Right hindlimb (tissue), 1 donor: ENCODE measurements around the gene SIK1.
"Not testable (repeated sequence)": the region's sequence is repeated elsewhere in the genome, so short reads cannot be mapped to it uniquely, and the experiment has no call there.

Source experiments
- DNase-seq: peaks from one replicate; pipeline ENCODE4 v3.0.0-alpha.2; 2018

The SIK1 gene

DNA sequence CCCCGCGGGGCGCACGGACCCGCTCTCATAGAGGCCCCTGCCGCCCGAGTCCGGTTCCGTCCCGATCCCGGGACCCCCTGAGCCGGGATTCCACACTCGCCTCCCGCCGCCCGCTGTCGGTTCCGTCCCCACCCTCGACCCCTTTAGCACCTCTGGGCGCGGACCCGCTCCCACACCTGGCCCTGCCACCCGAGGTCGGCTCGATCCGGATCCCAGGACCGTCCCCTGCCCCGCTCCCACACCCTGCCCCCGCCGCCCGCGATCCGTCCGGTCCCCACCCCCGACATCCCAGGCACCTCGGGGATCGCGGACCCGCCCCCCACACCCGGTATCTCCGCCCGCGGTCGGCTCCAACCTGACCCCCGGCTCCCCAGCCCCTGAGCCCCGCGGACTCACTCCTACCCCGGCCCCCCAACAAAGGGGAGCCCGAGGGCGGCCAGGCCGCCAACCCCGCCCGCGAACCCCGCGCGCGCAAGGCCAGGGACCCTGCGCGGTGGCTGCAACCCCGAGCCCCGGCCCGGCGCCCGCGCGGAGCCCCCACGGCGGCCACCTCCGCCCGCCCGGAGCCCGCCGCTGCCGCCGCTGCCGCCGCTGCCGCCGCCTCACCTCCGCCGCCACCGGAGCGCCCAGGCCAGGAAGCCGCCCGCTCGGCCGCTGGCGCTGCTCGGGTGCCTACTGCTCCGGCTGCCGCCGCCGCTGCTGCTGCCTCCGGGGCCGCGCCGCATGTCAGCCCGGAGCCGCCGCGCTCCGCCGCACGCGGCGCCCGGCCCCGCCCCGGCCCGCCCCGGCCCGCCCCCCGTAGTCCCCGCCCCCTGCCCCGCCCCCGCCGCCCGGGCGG, at the start of gene SIK1:
TSS of gene SIK1 (minus strand) at position 728 of the 838 bp plus-strand sequence. CDS start 953 bp downstream, outside the sequence.
- DNase-seq: not testable (repeated sequence)

DNA sequence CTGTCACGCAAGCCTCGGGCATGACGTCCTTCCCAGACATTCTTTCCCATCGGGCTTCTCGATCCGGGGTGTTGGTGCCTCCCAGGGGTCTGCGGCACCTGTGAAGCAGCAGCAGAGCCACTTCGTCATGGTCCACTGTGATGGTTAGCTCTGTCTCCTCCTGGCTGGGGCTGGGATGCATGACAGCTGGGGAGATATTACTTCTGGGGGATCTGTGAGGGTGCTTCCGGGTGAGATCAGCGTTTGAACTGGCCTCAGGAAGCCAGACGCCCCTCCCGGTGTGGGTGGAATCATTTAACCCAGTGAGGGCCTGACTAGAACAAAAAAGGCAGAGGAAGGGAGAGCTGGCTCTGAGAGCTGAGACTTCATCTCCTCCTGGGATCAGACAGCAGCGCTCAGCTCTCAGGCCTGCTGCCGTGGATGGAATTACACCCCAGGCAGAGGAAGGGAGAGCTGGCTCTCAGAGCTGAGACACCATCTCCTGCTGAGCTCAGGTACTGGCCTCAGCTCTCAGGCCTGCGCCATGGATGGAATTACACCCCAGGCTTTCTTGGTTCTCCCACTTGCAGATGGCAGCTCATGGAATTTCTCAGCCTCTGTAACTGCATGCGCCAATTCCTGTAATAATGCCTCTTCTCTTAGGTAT, 44.8 kb upstream of the SIK1 start:
- DNase-seq: not testable (repeated sequence)

DNA sequence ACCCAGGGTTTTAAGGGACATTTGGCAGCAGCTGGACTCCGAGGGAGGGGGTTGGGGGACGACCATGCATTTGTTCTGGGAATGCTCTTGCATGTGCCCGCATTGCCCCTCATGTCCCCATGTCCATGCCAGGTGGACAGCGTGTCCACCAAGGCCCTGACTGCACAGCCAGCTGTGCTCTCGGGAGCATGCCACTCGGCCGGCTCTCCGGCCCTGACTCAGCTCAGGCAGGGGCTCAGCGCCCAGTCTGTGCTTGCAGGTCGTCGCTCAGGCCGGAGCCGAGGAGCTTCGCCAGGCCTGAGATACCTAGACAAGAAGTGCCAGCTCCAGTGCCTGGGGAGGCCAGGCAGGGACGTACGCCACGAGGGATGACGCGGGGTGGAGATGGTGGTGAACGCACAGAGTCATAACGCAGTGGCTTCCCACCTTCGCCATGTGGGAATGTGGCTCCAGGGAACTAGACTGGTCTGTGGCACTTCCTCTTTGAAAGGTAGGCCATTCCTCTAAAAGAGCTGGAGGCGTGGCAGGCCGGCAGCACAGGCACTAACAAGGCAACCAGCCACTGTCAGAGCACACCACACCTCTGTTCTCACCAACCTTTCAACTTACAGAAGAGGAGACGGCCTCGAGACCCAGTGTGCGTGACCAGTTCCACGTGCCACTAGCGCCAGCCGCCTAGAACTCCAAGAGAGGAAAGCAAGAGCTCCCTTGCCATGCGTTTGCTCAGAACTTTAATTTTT, 43.0 kb upstream of the SIK1 start:
- DNase-seq: not testable (repeated sequence)

DNA sequence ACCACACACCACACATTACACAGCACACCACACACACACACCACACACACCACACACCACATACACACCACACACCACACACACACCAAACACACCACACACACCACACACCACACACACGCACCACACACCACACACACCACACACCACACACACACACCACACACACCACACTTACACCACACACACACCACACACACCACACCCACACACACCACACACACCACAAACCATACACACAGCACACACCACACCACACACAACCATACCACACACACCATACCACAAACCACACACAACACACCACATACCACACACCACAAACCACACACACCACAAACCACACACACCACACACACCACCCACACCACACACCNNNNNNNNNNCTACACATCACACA, 40.9 kb upstream of the SIK1 start:
- DNase-seq: no peak

DNA sequence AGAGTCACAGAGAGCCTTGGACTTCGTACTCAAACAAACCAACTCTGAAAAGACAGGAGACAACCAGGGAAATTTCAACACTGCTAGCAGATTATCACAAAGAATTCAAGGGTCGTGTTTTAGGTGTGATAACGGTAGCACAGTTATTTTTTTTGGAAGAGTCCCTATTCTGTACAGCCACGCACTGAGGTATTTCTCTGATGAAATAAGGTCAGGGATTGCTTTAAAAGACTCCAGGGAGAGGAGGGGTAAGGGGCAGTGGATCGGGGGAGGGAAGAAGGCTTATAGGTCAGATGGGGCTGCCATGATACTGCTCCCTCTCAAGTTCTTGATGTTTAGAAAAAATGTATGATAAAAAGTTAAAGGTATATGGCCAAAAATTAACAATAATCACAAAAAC, 38.2 kb upstream of the SIK1 start:
- DNase-seq: not testable (repeated sequence)

DNA sequence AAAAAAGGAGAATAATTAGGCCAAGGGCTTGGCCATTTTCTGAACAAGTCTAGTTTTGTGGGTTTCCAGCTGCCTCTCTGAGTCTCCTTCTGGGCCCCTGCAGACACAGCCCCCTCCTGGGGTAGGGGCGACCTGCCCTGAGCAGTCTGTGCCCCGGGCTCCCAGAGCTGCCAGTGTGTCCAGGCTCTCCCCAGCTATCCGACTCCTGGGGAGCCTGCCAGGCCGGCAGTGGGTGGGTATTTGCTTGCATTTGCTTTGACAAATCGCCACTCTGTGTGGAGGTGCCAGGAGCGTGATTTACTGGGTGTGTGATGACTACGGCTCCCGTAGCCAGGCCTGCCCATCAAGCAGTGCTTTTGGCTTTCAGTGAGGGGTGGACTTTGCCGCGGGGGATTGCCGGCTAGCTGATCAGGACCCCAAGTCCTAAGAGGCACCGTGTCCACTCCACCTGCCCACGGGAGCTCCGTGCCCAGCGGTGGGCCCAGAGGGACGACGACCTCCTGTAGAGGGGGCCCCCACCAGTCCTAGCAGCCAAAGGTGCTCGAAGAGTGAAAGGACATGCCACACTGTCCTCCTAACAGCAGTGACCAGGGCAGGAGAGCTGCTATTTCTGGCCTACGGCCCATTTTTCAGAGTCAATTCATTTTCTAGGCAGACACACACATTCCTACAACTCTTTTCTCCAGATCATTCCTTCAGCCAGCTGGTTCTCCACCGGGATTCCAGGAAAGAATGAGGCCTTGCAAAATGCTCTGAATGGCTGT, 36.7 kb upstream of the SIK1 start:
- not testable (repeated sequence) for DNase-seq

DNA sequence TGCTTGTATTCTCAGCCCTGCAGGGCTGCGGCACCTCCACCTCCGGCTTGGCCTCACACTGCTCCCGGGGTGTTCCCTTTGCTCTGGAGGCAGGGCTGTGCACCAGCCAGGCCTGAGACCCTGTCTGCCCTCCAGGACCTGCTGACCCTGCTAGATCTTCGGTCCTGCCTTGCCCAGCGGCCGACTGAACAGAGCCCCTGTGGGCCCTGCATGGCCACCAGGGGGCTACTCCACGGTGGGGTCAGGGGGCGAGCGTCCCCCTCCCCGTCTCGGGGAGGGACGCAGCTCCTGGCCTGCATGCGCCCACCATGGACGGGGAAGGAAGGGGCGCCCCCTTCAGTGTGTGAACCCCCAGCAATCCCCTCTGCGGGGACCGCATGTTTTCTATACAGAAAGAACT, 36.0 kb upstream of the SIK1 start:
- not testable (repeated sequence) for DNase-seq

DNA sequence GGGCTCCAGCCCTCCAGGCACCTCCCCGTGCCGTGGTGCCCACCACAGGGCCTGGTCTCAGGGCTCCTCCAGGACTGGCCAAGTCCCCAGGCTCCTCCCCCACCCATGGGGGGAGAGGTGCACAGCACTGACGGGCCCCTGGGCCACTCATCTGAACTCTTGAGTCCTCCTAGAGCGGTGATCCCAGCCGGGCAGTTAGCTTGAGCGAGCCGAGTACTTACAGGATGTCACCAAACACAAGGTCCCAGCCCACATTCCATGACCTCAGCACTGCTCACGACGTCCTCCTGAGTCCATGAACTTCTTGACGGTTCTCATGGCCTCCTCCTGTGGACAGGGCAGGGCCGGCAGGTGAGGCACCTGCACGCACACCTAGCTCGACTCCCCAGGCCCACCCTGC, 33.5 kb upstream of the SIK1 start:
- not testable (repeated sequence) for DNase-seq

DNA sequence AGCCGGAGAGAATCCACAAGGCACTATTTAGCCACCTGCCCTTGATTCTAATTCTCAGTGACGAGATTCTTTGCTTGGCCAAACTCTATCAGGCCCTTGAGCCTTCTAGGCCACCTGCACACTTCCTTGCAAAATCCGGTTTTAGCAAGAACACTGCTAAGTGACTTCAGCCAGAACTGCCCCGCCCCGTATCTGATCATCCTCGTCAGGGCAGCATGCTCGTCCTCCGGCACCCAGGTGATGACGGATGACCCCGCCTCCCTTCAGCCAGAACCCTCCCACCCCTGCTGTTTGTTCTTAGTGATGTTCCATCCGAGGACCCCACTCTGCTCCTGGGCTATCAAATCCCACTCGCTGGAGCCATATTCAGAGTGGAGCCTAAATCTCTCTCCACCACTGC, 32.1 kb upstream of the SIK1 start:
- not testable (repeated sequence) for DNase-seq

DNA sequence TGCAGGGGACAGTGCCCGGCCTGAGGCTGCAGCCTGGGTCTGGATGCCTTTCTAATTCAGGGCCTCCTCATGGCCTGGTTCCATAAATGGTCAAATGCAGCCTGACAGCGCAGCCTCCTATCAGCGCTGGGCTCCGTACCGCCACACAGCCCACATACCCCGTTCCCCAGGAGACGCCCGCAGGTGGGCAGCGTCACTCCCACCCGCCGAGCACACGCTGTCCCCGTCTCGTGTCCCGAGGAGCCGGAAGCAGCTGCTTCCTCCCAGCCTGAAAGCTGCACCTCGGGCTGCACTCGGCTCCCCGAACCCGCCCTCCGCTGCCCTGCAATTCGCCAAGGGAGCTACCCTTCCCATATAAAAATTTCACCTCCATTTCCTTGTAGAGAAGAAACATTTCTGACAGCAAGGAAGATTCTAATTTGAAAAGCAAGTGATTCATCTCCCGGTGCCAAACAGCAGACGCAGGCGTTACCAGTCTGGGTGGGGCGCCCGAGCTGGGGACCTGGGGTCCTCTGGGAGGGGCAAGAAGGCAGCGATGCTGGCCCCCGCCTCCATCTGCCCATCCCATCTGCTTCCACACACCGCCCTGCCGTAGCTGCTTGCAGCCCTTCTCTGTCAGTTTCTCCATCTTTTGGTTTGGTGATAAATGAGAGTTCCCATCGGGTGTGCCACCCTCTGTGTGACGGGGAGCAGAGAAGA, 29.8 kb upstream of the SIK1 start:
- not testable (repeated sequence) for DNase-seq

DNA sequence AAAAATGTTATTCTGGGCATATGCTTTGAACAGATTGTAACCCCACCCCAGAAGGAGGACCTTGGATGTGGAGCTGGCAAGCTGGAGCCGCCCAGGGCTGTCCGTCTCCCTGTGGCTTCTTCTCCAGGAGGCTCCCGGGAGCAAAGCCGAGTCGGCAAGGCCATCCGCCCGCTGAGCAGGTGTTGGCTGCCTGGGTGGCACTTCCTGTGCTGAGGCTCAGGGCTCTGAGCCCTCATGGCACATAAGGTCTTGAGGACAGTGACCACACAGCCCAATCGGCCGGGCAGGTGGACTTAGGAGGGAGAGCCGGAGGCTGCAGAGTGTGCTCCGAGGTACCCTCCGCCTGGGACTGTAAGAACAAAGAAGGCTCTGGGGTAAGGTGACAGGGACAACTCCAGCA, 28.8 kb upstream of the SIK1 start:
- DNase-seq: not testable (repeated sequence)

DNA sequence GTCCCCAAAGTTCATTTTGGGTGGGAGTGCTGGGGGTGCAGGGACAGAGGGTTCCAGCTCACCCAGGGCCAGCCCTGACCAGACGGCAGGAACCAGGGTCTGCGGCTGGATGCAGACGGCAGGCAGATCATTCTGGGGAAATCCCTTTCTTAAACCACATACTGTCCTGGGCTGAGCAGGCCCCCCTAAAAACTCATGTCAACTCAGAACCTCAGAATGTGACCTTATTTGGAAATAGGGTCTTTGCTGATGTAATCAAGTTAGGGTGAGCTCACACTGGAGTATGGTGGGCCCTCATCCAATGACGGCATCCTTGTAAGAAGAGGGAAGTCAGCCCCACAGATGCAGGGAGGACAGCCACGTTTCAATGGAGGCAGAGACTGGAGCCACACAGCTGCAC, 27.2 kb upstream of the SIK1 start:
- DNase-seq: not testable (repeated sequence)

DNA sequence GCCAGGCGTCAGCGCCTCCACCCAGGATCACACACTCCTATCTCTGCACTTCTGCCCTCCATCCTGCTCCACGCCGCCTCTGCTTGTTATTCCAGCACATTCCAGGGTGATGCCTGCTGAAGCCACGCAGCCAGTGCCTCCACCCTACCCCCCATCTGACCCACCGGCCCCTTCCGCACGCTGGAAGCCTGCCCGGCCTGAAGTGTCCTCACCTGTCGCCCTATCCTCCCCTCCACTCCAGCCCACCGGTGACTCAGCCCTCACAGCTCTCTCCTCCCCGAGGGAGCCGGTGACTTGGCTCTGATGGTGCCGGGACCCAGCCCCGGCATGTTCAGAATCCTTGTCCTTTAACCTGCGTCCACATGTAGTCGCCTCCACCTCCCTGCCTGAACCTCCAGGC, 24.9 kb upstream of the SIK1 start:
- DNase-seq: not testable (repeated sequence)

DNA sequence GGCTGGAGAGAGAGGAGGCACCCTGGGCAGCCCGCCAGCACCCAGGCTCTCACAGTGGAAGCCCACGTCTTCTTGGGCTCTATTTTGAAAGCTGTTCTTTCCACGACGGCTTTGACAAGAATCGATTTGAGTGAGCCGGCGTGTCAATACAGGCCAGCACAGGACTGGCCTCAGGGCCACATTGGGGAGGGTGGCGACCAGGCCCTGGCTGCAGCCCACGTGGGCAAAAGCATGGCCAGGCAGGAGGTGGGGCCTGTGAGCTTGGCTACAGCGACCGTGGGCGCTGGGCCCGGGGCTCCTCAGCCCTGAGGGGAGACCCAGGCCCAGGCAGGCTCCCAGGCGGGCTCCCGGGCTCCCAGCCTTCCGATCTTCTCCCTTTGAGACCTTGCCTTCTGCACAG, 23.4 kb upstream of the SIK1 start:
- DNase-seq: not testable (repeated sequence)

DNA sequence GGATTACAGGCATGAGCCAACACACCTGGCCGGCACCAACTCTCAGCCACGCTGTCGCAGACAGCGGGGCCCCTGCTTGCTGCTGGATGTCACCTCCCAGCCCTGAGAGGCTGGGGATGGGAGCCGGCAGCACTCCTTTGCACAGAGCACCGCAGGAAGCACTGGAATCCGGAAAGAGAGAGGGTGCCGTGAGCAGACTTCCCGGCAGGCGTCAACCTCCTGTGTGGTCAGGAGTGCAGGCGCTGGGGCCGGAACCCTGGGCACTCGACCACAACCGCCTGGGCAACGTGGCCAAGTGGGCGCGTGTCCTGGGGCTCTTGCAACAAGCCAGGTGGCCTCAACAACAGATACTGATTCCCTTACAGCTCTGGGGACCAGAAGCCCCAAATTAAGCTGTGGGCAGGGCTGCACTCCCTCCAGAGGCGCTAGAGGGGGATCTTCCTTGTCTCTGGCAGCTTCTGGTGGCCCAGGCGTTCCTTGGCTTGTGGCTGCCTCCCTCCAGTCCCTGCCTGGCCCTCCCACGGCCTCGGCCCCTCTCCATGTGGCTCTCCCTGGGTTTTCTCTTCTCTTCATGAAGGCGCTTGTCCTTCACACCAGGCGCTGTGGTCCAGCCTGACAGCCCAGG, 20.5 kb upstream of the SIK1 start:
- not testable (repeated sequence) for DNase-seq

DNA sequence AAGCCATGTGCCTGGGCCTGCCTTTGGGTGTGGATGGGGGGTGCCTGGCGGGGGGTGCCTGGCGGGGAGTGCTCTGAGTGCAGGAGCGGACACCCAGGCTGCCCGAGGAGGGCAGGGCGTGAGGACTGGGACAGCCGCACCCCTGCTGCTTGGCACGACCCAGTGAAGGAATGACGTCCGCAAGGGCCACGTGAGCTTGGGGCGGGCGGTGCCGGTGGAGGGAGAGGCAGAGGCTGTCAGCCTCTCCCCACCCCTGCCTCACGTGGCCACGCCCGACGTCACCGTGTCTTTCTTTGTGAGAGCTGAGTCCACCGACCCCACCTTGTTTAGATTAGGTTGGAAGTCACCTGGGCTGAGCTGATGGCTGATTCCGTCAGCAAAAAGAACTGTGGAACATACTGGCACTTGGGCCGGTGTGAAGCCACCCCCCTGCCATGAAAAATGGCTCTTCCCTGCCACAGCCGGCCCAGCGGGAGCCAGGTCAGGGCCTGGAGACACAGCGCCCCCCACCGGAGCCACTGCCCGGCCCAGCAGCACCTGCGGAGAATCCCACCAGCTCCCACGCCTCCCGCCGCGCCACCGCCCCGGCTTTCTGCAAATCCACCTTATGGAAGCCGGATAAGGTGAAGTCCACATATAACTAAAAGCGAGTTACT, 19.5 kb upstream of the SIK1 start:
- not testable (repeated sequence) for DNase-seq

DNA sequence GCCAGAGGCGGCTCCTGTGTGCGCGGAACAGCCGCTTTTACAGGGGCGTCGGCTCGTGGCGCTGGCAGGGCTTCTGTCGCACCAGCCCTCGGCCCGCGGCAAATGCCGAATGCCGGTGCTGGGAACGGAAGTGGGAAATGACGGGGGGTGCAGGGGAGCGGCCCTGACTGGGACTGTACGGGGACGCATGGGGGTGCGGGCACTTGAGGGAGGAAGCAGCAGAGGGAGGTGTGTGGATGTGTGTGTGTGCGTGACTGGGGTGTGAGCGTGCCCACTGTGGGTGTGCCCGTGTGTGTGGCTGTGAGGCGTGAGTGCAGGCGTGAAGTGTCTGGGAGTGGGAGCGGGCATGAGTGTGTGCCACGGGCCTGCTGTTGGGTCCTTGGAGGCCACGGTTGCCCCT, 17.6 kb upstream of the SIK1 start:
- not testable (repeated sequence) for DNase-seq

DNA sequence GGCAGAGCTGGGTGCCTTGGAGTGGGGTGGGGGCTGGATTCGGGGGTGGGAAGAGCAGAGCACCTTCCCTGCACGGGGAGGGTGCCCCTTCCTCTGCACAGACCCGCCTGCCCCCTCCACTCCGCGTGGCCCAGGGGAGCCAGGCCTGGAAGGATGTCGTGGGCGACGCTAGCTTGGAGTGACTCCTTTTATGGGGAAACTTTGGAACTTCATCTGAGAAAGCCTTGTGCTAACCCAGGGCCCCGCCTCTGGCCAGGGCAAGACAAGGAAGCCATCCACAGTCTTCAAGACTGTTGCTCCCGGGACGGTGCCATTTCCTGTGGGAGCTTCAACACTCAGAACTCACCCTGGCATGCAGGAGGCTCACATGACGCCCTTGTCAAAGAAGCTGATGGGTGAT, 15.6 kb upstream of the SIK1 start:
- not testable (repeated sequence) for DNase-seq

DNA sequence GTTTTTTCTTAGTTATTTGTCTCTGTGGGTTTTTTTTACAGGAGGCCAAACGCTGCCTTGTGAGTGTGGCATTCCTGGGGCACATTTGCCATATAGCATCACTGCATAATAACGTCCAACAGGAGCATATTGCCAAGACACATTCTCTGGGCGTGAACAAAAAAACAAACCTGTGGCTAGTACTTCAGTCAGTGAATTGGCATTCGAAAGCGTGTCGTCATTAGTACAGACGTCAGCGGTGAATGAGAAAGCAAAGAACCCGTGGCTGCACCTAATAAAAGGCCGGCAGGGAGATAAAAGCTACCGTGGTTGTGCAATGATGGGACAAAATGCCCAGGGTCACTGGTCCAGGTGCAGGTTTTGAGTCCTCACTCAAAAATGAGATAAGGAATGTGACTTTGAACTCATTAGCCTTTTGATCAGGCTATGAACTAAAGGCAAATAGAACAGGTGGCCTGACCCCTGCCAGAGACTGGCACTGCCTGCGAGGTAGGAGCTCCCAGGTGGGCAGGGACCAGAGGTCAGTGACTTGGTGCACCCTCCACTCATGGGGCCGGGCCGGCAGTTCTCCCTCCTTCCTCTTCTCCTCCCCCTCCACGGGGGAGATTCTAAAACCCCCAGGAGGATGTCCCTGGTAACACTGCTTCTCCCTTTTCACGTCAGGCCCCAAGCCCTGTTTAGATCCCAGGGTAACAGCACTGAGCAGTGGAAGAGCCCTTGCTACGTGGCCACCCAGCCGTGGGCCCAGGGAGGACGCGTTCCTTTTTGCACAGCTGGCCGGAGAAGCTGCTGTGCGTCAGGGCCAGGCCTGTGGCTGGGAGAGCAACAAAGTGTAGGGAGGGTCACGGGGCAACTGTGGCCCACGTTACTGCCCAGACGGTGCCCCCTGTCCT, 14.2 kb upstream of the SIK1 start:
- DNase-seq: not testable (repeated sequence)
